K562 (cell line): ENCODE data around the gene GNRHR. TPM values are rescaled to one million over a fixed set of nuclear protein-coding genes. Genes with fewer than 3 reads are reported as not detected.
A peak's percentile ranks its signal among the peaks of the same experiment; 100 is the strongest.

Source experiments
- CBFA2T2 ChIP-seq: fragments of 450-650 bp; conservative IDR thresholded peaks from 2 replicates; pipeline ENCODE4 v1.6.1; 2017; ENCODE audit warnings: mild to moderate bottlenecking
- CHD4 ChIP-seq: fragments of 200-600 bp; sonication (generic); IDR thresholded peaks from 3 replicates; pipeline ENCODE4 v1.6.1; 2012; ENCODE audit warnings: low read depth, mild to moderate bottlenecking, mixed read lengths, low read length, inconsistent platforms; ENCODE audit not compliant: insufficient read depth, insufficient replicate concordance, poor library complexity, severe bottlenecking
- DPF2 ChIP-seq: fragments of 450-650 bp; IDR thresholded peaks from 2 replicates; pipeline ENCODE4 v1.6.1; 2016
- FOXA1 ChIP-seq: fragments of 450-650 bp; IDR thresholded peaks from 2 replicates; pipeline ENCODE4 v1.6.1; 2016; ENCODE audit warnings: mild to moderate bottlenecking, borderline replicate concordance
- FOXJ2 ChIP-seq: fragments of 200-800 bp; sonication (Bioruptor generic); IDR thresholded peaks from 2 replicates; pipeline ENCODE4 v1.6.1; 2016; ENCODE audit warnings: missing genetic modification characterization, missing compliant biosample characterization
- HNRNPK ChIP-seq: fragments of 200-400 bp; formaldehyde crosslinking; IDR thresholded peaks from one replicate; pipeline ENCODE4 v1.6.1; 2018; ENCODE audit warnings: mild to moderate bottlenecking, low read depth, low read length; ENCODE audit not compliant: poor library complexity, severe bottlenecking
- KDM4B ChIP-seq, 2 experiments: fragments of 450-650 bp in 1 of 2; sonication (generic) in 1 of 2; IDR thresholded peaks; 2 replicates each; pipeline ENCODE4 v1.6.1; 2016 to 2017; ENCODE audit warnings: borderline replicate concordance in 2 of 2, antibody characterized with exemption in 1 of 2, low read depth in 1 of 2, mild to moderate bottlenecking in 1 of 2
- MCM7 ChIP-seq, 2 experiments: fragments of 450-650 bp; IDR thresholded peaks; 2 replicates each; pipeline ENCODE4 v1.6.1; 2016 to 2018
- MYC ChIP-seq, 2 experiments: fragments of 250-450 bp in 1 of 2; sonication (Bioruptor Pico) in 1 of 2; IDR thresholded peaks; 2 replicates each; pipeline versions ENCODE4 v1.5.1 to v1.6.1; 2012 to 2021; ENCODE audit warnings: low read depth in 2 of 2, borderline replicate concordance in 1 of 2, improper control_type of control experiment in 1 of 2, low read length in 1 of 2, mild to moderate bottlenecking in 1 of 2, moderate library complexity in 1 of 2
- NCOA1 ChIP-seq: fragments of 450-650 bp; IDR thresholded peaks from 2 replicates; pipeline ENCODE4 v1.6.1; 2016; ENCODE audit warnings: low read depth
- PHF20 ChIP-seq: fragments of 450-650 bp; IDR thresholded peaks from 2 replicates; pipeline ENCODE4 v1.6.1; 2018; ENCODE audit not compliant: partially characterized antibody
- PML ChIP-seq: IDR thresholded peaks from 2 replicates; pipeline ENCODE4 v1.6.1; 2012; ENCODE audit warnings: low read length, inconsistent platforms
- RBBP5 ChIP-seq: fragments of 200-600 bp; sonication (generic); IDR thresholded peaks from 2 replicates; pipeline ENCODE4 v1.6.1; 2012; ENCODE audit warnings: borderline replicate concordance, mild to moderate bottlenecking, low read length, control low read depth, inconsistent platforms; ENCODE audit not compliant: insufficient read depth, poor library complexity, severe bottlenecking
- RBM39 ChIP-seq: fragments of 200-400 bp; formaldehyde crosslinking; optimal IDR thresholded peaks from 2 replicates; pipeline ENCODE3; 2018; ENCODE audit warnings: low read depth, low read length
- STAT6 ChIP-seq: sonication (generic); formaldehyde crosslinking; IDR thresholded peaks from 2 replicates; pipeline ENCODE4 v1.8.1; 2023; ENCODE audit warnings: mild to moderate bottlenecking, missing genetic modification reagents
- TOE1 ChIP-seq, 2 experiments: fragments of 450-650 bp in 1 of 2; sonication (generic) in 1 of 2; formaldehyde crosslinking in 1 of 2; IDR thresholded peaks; 2 replicates each; pipeline versions ENCODE4 v1.7.1 to v1.8.0; 2016 to 2022; ENCODE audit warnings: borderline replicate concordance in 2 of 2, mild to moderate bottlenecking in 2 of 2, antibody characterized with exemption in 1 of 2, inconsistent platforms in 1 of 2, low read depth in 1 of 2, missing genetic modification reagents in 1 of 2, moderate library complexity in 1 of 2
- XRCC5 ChIP-seq: fragments of 200-400 bp; formaldehyde crosslinking; IDR thresholded peaks from 2 replicates; pipeline ENCODE4 v1.6.1; 2017; ENCODE audit warnings: low read depth, mild to moderate bottlenecking, low read length
- ZKSCAN8 ChIP-seq: fragments of 200-800 bp; sonication (Bioruptor generic); IDR thresholded peaks from 2 replicates; pipeline ENCODE4 v1.6.1; 2016; ENCODE audit warnings: missing genetic modification characterization, missing compliant biosample characterization
- ZNF444 ChIP-seq: fragments of 250-450 bp; sonication (Bioruptor Pico); IDR thresholded peaks from 2 replicates; pipeline ENCODE4 v1.4.0; 2020; ENCODE audit warnings: mild to moderate bottlenecking, moderate library complexity
- polyA plus RNA-seq, 8 experiments: library from polyadenylated mRNA; depleted of rRNA in 4 of 8; stranded (reverse) in 5 of 8; unstranded in 3 of 8; fragments of >200 nt; fragmentation: Nextera tagmentation in 2 of 8; fragmentation: Illumina TruSeq in 1 of 8; extraction: Ambion mirVana in 2 of 8; extraction: Trizol in 1 of 8; gene quantifications; 2 replicates each; pipeline versions ENCODE4 v1.2.1 to v1.2.3, GENCODE V29; 2011 to 2014; ENCODE audit warnings: inconsistent platforms in 1 of 8, missing spikeins in 1 of 8
- total RNA-seq, 7 experiments: library from RNA; depleted of rRNA in 6 of 7; stranded (reverse); fragments of >200 nt in 6 of 7; fragmentation: Illumina TruSeq in 2 of 7; extraction: Trizol in 2 of 7; gene quantifications; 2 replicates each; pipeline versions ENCODE4 v1.2.1 to v1.2.3, GENCODE V29; 2011 to 2021; ENCODE audit warnings: low replicate concordance in 1 of 7
- TF ChIP-seq, protein P1 (sequence below): fragments of 450-650 bp; IDR thresholded peaks from 2 replicates; pipeline ENCODE4 v1.6.1; 2016
- TF ChIP-seq, protein P2 (sequence below): IDR thresholded peaks from 2 replicates; pipeline ENCODE4 v1.6.1; 2011; ENCODE audit not compliant: insufficient read length; ENCODE audit errors: extremely low read depth

Gene GNRHR
- total and polyA plus RNA-seq, 9 of the 15 experiments (the other 6 are each of a cell fraction or from before 2014, with no cell fraction given) = 0.06 to 0.13 TPM; not detected in 7

GRCh38 chr4:67713529-67714247 is 40.5 kb downstream of the GNRHR start (continued):
- TF ChIP-seq STAT6 (CRISPR knock-in tag) (no peak), ZKSCAN8 (CRISPR knock-in tag) (no peak), RBM39 (no peak), RBBP5 (peak; percentile 34), PHF20 (no peak), KDM4B (IDR thresholded peaks at IDR 0.05; ENCODE audit: borderline replicate concordance in 2 of 2, low read depth in 1 of 2) (no peak), CHD4 (no peak), MYC (IDR thresholded peaks at IDR 0.05; ENCODE audit: low read depth, low read length) (peak; percentile 79), MYC (CRISPR knock-in tag; IDR thresholded peaks at IDR 0.05; ENCODE audit: borderline replicate concordance, low read depth) (no peak), FOXJ2 (tag) (no peak), CBFA2T2 (peak; percentile 60), TOE1 (IDR thresholded peaks at IDR 0.05; ENCODE audit: borderline replicate concordance) (no peak), TOE1 (CRISPR knock-in tag; IDR thresholded peaks at IDR 0.05; ENCODE audit: borderline replicate concordance, low read depth) (no peak), DPF2 (peak; percentile 66), HNRNPK (no peak), MCM7 (IDR thresholded peaks at IDR 0.05) (no peak), NCOA1 (no peak; the same call in 1 of the 2 replicates), FOXA1 (no peak), PML (no peak), XRCC5 (no peak), ZNF444 (no peak)
- TF ChIP-seq, protein P1, sequence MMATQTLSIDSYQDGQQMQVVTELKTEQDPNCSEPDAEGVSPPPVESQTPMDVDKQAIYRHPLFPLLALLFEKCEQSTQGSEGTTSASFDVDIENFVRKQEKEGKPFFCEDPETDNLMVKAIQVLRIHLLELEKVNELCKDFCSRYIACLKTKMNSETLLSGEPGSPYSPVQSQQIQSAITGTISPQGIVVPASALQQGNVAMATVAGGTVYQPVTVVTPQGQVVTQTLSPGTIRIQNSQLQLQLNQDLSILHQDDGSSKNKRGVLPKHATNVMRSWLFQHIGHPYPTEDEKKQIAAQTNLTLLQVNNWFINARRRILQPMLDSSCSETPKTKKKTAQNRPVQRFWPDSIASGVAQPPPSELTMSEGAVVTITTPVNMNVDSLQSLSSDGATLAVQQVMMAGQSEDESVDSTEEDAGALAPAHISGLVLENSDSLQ = peak; percentile 47; the same call in 1 of the 2 replicates
- TF ChIP-seq, protein P2, sequence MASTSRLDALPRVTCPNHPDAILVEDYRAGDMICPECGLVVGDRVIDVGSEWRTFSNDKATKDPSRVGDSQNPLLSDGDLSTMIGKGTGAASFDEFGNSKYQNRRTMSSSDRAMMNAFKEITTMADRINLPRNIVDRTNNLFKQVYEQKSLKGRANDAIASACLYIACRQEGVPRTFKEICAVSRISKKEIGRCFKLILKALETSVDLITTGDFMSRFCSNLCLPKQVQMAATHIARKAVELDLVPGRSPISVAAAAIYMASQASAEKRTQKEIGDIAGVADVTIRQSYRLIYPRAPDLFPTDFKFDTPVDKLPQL = no peak
